Neuronal stem cell (in vitro differentiated cells): Measurements from ENCODE around the gene XRRA1.

ENCODE experiments used
- DNase-seq: peaks from one replicate; pipeline ENCODE4 v3.0.0-alpha.2; 2013; ENCODE audit warnings: low spot score
- H2AFZ ChIP-seq: one replicate; pipeline ENCODE4 v1.6.1; 2013; ENCODE audit warnings: mild to moderate bottlenecking, low read length, inconsistent platforms
- H2AK5ac ChIP-seq: 2 replicates; pipeline ENCODE4 v1.6.1; 2013; ENCODE audit warnings: low read depth, mild to moderate bottlenecking, inconsistent platforms, low read length, moderate library complexity, mixed read lengths
- H2BK120ac ChIP-seq: 2 replicates; pipeline ENCODE4 v1.6.1; 2013; ENCODE audit warnings: low read depth, mild to moderate bottlenecking, inconsistent platforms, low read length, moderate library complexity, mixed read lengths
- H2BK12ac ChIP-seq: one replicate; pipeline ENCODE4 v1.6.1; 2013; ENCODE audit warnings: low read length, inconsistent platforms
- H2BK15ac ChIP-seq: 2 replicates; pipeline ENCODE4 v1.6.1; 2013; ENCODE audit warnings: mild to moderate bottlenecking, low read length, inconsistent platforms, mixed read lengths
- H2BK5ac ChIP-seq: one replicate; pipeline ENCODE4 v1.6.1; 2013; ENCODE audit warnings: inconsistent platforms, mild to moderate bottlenecking, low read length, moderate library complexity
- H3K14ac ChIP-seq: one replicate; pipeline ENCODE4 v1.6.1; 2013; ENCODE audit warnings: low read length, inconsistent platforms
- H3K18ac ChIP-seq: 2 replicates; pipeline ENCODE4 v1.6.1; 2013; ENCODE audit warnings: low read length, inconsistent platforms
- H3K23ac ChIP-seq: 2 replicates; pipeline ENCODE4 v1.6.1; 2013; ENCODE audit warnings: low read depth, mild to moderate bottlenecking, mixed read lengths, low read length, inconsistent platforms; ENCODE audit not compliant: poor library complexity
- H3K27ac ChIP-seq: replicated peaks from 3 replicates; pipeline ENCODE4 v1.5.1; 2013; ENCODE audit warnings: low read length, inconsistent platforms
- H3K27me3 ChIP-seq, 3 experiments: 2 replicates each; pipeline ENCODE4 v1.6.1; 2013; ENCODE audit warnings: low read length in 3 of 3, mild to moderate bottlenecking in 2 of 3, inconsistent platforms in 1 of 3, low read depth in 1 of 3, mixed read lengths in 1 of 3, moderate library complexity in 1 of 3; ENCODE audit not compliant: control insufficient read depth in 3 of 3, insufficient read depth in 3 of 3
- H3K36me3 ChIP-seq, 2 donors: replicated peaks in 1 of 2; 2 replicates each; pipeline ENCODE4 v1.6.1; 2013; ENCODE audit warnings: low read length in 2 of 2; ENCODE audit not compliant: control insufficient read depth in 2 of 2, insufficient read depth in 2 of 2
- H3K4ac ChIP-seq: 2 replicates; pipeline ENCODE4 v1.6.1; 2013; ENCODE audit warnings: inconsistent platforms, mild to moderate bottlenecking, low read length, moderate library complexity
- H3K4me1 ChIP-seq, 2 donors: 1 replicate in 1 of 2; 2 replicates in 1 of 2; pipeline ENCODE4 v1.6.1; 2013; ENCODE audit warnings: low read length in 2 of 2, low read depth in 1 of 2; ENCODE audit not compliant: control insufficient read depth in 2 of 2, insufficient read depth in 1 of 2
- H3K4me2 ChIP-seq: one replicate; pipeline ENCODE4 v1.6.1; 2013; ENCODE audit warnings: mild to moderate bottlenecking, low read length, inconsistent platforms; ENCODE audit not compliant: insufficient read depth, poor library complexity, severe bottlenecking
- H3K4me3 ChIP-seq, 2 donors: 2 replicates each; pipeline ENCODE4 v1.5.1; 2013; ENCODE audit warnings: low read length in 2 of 2, mild to moderate bottlenecking in 2 of 2, inconsistent platforms in 1 of 2, moderate library complexity in 1 of 2
- H3K79me1 ChIP-seq: one replicate; pipeline ENCODE4 v1.6.1; 2013; ENCODE audit warnings: low read depth, mild to moderate bottlenecking, inconsistent platforms, low read length, moderate library complexity
- H3K9ac ChIP-seq: one replicate; pipeline ENCODE4 v1.6.1; 2013; ENCODE audit warnings: mild to moderate bottlenecking, low read depth, low read length, inconsistent platforms; ENCODE audit not compliant: poor library complexity
- H3K9me3 ChIP-seq, 2 donors: replicated peaks in 1 of 2; 2 replicates each; pipeline versions ENCODE3 to v1.6.1; 2013; ENCODE audit warnings: low read length in 2 of 2, mild to moderate bottlenecking in 2 of 2, inconsistent platforms in 1 of 2, low read depth in 1 of 2, mixed read lengths in 1 of 2, moderate library complexity in 1 of 2; ENCODE audit not compliant: control insufficient read depth in 2 of 2, insufficient read depth in 1 of 2
- H4K8ac ChIP-seq: one replicate; pipeline ENCODE4 v1.6.1; 2013; ENCODE audit warnings: low read depth, mild to moderate bottlenecking, inconsistent platforms, low read length, moderate library complexity
- H4K91ac ChIP-seq: one replicate; pipeline ENCODE4 v1.6.1; 2013; ENCODE audit warnings: low read length, low read depth, mild to moderate bottlenecking, inconsistent platforms; ENCODE audit not compliant: poor library complexity
- WGBS, 2 donors: extraction: QIAGEN DNeasy Blood & Tissue Kit; methylation state at CpG; one replicate each; pipeline ENCODE4 v1.1.7; 2013; ENCODE audit warnings: missing lambda C conversion rate in 2 of 2, mixed read lengths in 1 of 2; ENCODE audit not compliant: insufficient read length in 2 of 2, insufficient replicate concordance in 1 of 2; ENCODE audit errors: extremely low coverage in 2 of 2; 5-methylcytosine and 5-hydroxymethylcytosine counted together

The XRRA1 gene

GRCh38 chr11:74932797-74933196 is 16.1 kb downstream of the XRRA1 start:
- Histone ChIP-seq H3K4me3 (no peak overlapping the region), H2BK120ac (no peak overlapping the region), H2BK12ac (no peak overlapping the region), H3K14ac (no peak overlapping the region), H2BK15ac (no peak overlapping the region), H4K91ac (no peak overlapping the region), H2BK5ac (no peak overlapping the region), H2AFZ (no peak overlapping the region), H3K4ac (no peak overlapping the region), H3K18ac (no peak overlapping the region), H3K36me3 (peaks cover 3 to 50% of the 10 kb centered on the region in 2 donors), H2AK5ac (no peak overlapping the region), H3K9me3 (no peaks in the 10 kb centered on the region), H3K79me1 (no peaks in the 10 kb centered on the region), H3K9ac (no peak overlapping the region), H3K4me2 (no peak overlapping the region), H4K8ac (no peak overlapping the region), H3K27me3 (no peaks in the 10 kb centered on the region), H3K27ac (no peak overlapping the region), H3K23ac (no peak overlapping the region), H3K4me1 (no peaks in the 10 kb centered on the region)
- no peak for DNase-seq
- WGBS, 2 donors: no CpG with 5 or more reads among the region's 2 CpGs

GRCh38 chr11:74932169-74932568 is 16.7 kb downstream of the XRRA1 start:
- Histone ChIP-seq H3K36me3 (peaks cover 3 to 45% of the 10 kb centered on the region in 2 donors), H3K23ac (no peak overlapping the region), H4K91ac (no peak overlapping the region), H3K27me3 (no peaks in the 10 kb centered on the region), H4K8ac (no peak overlapping the region), H2BK5ac (no peak overlapping the region), H2AK5ac (no peak overlapping the region), H3K9me3 (no peaks in the 10 kb centered on the region), H3K18ac (no peak overlapping the region), H3K9ac (no peak overlapping the region), H3K4me1 (no peaks in the 10 kb centered on the region), H3K4ac (no peak overlapping the region), H2BK12ac (no peak overlapping the region), H3K14ac (no peak overlapping the region), H2AFZ (no peak overlapping the region), H3K4me2 (no peak overlapping the region), H3K27ac (no peak overlapping the region), H3K79me1 (no peaks in the 10 kb centered on the region), H2BK15ac (no peak overlapping the region), H2BK120ac (no peak overlapping the region), H3K4me3 (no peak overlapping the region)
- no CpG with 5 or more reads among the region's 5 CpGs for WGBS, 2 donors
- no peak for DNase-seq

- H4K8ac ChIP-seq: no peak overlapping the region
- H3K14ac ChIP-seq: no peak overlapping the region
- no peak overlapping the region for H3K4ac ChIP-seq
- no peak overlapping the region for H2BK120ac ChIP-seq
- H2BK15ac ChIP-seq: no peak overlapping the region
- no peaks in the 10 kb centered on the region for H3K4me1 ChIP-seq
- H3K4me2 ChIP-seq: no peak overlapping the region
- no peak overlapping the region for H2AK5ac ChIP-seq
- no peak overlapping the region for H3K18ac ChIP-seq
- H3K36me3 ChIP-seq: peaks cover 2 to 20% of the 10 kb centered on the region in 2 donors
- H2AFZ ChIP-seq: peak overlapping the region; percentile 0
- H2BK5ac ChIP-seq: no peak overlapping the region
- H3K9me3 ChIP-seq: no peaks in the 10 kb centered on the region
- no peak overlapping the region for H2BK12ac ChIP-seq
- H3K23ac ChIP-seq: no peak overlapping the region
- no peaks in the 10 kb centered on the region for H3K27me3 ChIP-seq
- no peak overlapping the region for H3K9ac ChIP-seq
- peak; percentile 90 for DNase-seq
- no peak overlapping the region for H3K27ac ChIP-seq
- WGBS, 2 donors: no CpG with 5 or more reads among the region's 8 CpGs
- no peak overlapping the region for H4K91ac ChIP-seq
- H3K79me1 ChIP-seq: no peaks in the 10 kb centered on the region
- H3K4me3 ChIP-seq: no peak overlapping the region
These were observed 19.2 kb downstream of the XRRA1 start for GRCh38 chr11:74929431-74930363.

GRCh38 chr11:74927496-74927895 is 21.4 kb downstream of the XRRA1 start:
- H3K9me3 ChIP-seq: no peaks in the 10 kb centered on the region
- H4K8ac ChIP-seq: no peak overlapping the region
- H2AFZ ChIP-seq: no peak overlapping the region
- no peaks in the 10 kb centered on the region for H3K27me3 ChIP-seq
- no peak overlapping the region for H3K14ac ChIP-seq
- H2BK120ac ChIP-seq: no peak overlapping the region
- no peak overlapping the region for H4K91ac ChIP-seq
- DNase-seq: no peak
- H3K4me1 ChIP-seq: no peaks in the 10 kb centered on the region
- H2BK15ac ChIP-seq: no peak overlapping the region
- H3K79me1 ChIP-seq: no peaks in the 10 kb centered on the region
- no peak overlapping the region for H3K4me3 ChIP-seq
- H2BK12ac ChIP-seq: no peak overlapping the region
- no peak overlapping the region for H3K9ac ChIP-seq
- H3K36me3 ChIP-seq: peaks cover 0 to 4% of the 10 kb centered on the region in 2 donors
- H3K4me2 ChIP-seq: no peak overlapping the region
- H3K27ac ChIP-seq: no peak overlapping the region
- H2BK5ac ChIP-seq: no peak overlapping the region
- no peak overlapping the region for H3K18ac ChIP-seq
- H3K23ac ChIP-seq: no peak overlapping the region
- no peak overlapping the region for H3K4ac ChIP-seq
- H2AK5ac ChIP-seq: no peak overlapping the region
